ENCODE measurements around the gene MED27.

MED27 gene

GRCh38 chr9:131951155-131951554, 128.5 kb downstream of the MED27 start:
- H3K36me3 ChIP-seq = 0 out of 2 replicates have a peak, but pooled peaks cover 4% of the 10 kb centered on the region
- H3K27ac ChIP-seq = no peak overlapping the region
- H3K4me2 ChIP-seq = no peak overlapping the region
- H3K4me1 ChIP-seq = no peaks in the 10 kb centered on the region
- no peaks in the 10 kb centered on the region for H3K9me3 ChIP-seq
- no peak for TF ChIP-seq Cebpa-rat (IDR thresholded peaks at IDR 0.05)
- no peak overlapping the region for H3K9ac ChIP-seq
- H3K4me3 ChIP-seq = no peak overlapping the region
- H3K27me3 ChIP-seq = no peaks in the 10 kb centered on the region
- H4K20me1 ChIP-seq = peaks cover 24% of the 10 kb centered on the region; the same call in 1 of the 2 replicates

- 0 out of 2 replicates have a peak, but pooled peaks cover 6% of the 10 kb centered on the region for H3K36me3 ChIP-seq
- H3K27ac ChIP-seq = no peak overlapping the region
- H3K4me3 ChIP-seq = no peak overlapping the region
- H3K9me3 ChIP-seq = no peaks in the 10 kb centered on the region
- H3K27me3 ChIP-seq = no peaks in the 10 kb centered on the region
- no peak for TF ChIP-seq Cebpa-rat (IDR thresholded peaks at IDR 0.05)
- H3K4me2 ChIP-seq = no peak overlapping the region
- H3K9ac ChIP-seq = no peak overlapping the region
- no peaks in the 10 kb centered on the region for H3K4me1 ChIP-seq
- peaks cover 24% of the 10 kb centered on the region; the same call in 1 of the 2 replicates for H4K20me1 ChIP-seq
These were observed 129.2 kb downstream of the MED27 start for GRCh38 chr9:131950487-131950886.

- H3K9ac ChIP-seq = no peak overlapping the region
- H3K4me3 ChIP-seq = no peak overlapping the region
- 0 out of 2 replicates have a peak, but pooled peaks cover 10% of the 10 kb centered on the region for H3K36me3 ChIP-seq
- H3K27ac ChIP-seq = no peak overlapping the region
- H4K20me1 ChIP-seq = peaks cover 12% of the 10 kb centered on the region; the same call in 1 of the 2 replicates
- H3K27me3 ChIP-seq = no peaks in the 10 kb centered on the region
- H3K9me3 ChIP-seq = no peaks in the 10 kb centered on the region
- H3K4me1 ChIP-seq = no peaks in the 10 kb centered on the region
- H3K4me2 ChIP-seq = no peak overlapping the region
- no peak for TF ChIP-seq Cebpa-rat (IDR thresholded peaks at IDR 0.05)
These were observed 133.5 kb downstream of the MED27 start for GRCh38 chr9:131946180-131946579.

GRCh38 chr9:131943351-131943841, 136.3 kb downstream of the MED27 start:
- Histone ChIP-seq H3K27me3 (no peaks in the 10 kb centered on the region), H3K27ac (no peak overlapping the region)

GRCh38 chr9:131942146-131942720, 137.4 kb downstream of the MED27 start:
- no peak overlapping the region for H3K4me2 ChIP-seq
- H3K27me3 ChIP-seq = no peaks in the 10 kb centered on the region
- H3K9me3 ChIP-seq = no peaks in the 10 kb centered on the region
- no peak for TF ChIP-seq Cebpa-rat (IDR thresholded peaks at IDR 0.05)
- H3K27ac ChIP-seq = no peak overlapping the region
- H3K36me3 ChIP-seq = peaks cover 18% of the 10 kb centered on the region
- H3K4me1 ChIP-seq = 0 out of 2 replicates have a peak, but pooled peaks cover 2% of the 10 kb centered on the region
- H3K4me3 ChIP-seq = no peak overlapping the region
- no peak overlapping the region for H3K9ac ChIP-seq
- no peaks in the 10 kb centered on the region for H4K20me1 ChIP-seq

More at GRCh38 chr9:131943351-131943841, 136.3 kb downstream of the MED27 start:
- H4K20me1 ChIP-seq = no peaks in the 10 kb centered on the region
- H3K9me3 ChIP-seq = no peaks in the 10 kb centered on the region
- no peak overlapping the region for H3K4me2 ChIP-seq
- 0 out of 2 replicates have a peak, but pooled peaks cover 10% of the 10 kb centered on the region for H3K36me3 ChIP-seq
- H3K9ac ChIP-seq = no peak overlapping the region
- TF ChIP-seq Cebpa-rat (IDR thresholded peaks at IDR 0.05) = no peak
- no peak overlapping the region for H3K4me3 ChIP-seq
- H3K4me1 ChIP-seq = no peaks in the 10 kb centered on the region

GRCh38 chr9:131937451-131937850, 142.2 kb downstream of the MED27 start:
- no peak for TF ChIP-seq Cebpa-rat (IDR thresholded peaks at IDR 0.05)

GRCh38 chr9:131936929-131937328, 142.7 kb downstream of the MED27 start:
- no peak for TF ChIP-seq Cebpa-rat (IDR thresholded peaks at IDR 0.05)
- H4K20me1 ChIP-seq = no peaks in the 10 kb centered on the region
- H3K27me3 ChIP-seq = no peaks in the 10 kb centered on the region
- 0 out of 2 replicates have a peak overlapping the region, but pooled peaks have one; percentile 8 for H3K4me2 ChIP-seq
- H3K4me1 ChIP-seq = peaks cover 13% of the 10 kb centered on the region
- no peak overlapping the region for H3K27ac ChIP-seq
- peaks cover 9% of the 10 kb centered on the region for H3K9me3 ChIP-seq
- H3K36me3 ChIP-seq = peaks cover 25% of the 10 kb centered on the region
- H3K4me3 ChIP-seq = no peak overlapping the region
- no peak overlapping the region for H3K9ac ChIP-seq

More at GRCh38 chr9:131937451-131937850, 142.2 kb downstream of the MED27 start:
- H3K27me3 ChIP-seq = no peaks in the 10 kb centered on the region
- no peak overlapping the region for H3K4me3 ChIP-seq
- H3K9me3 ChIP-seq = peaks cover 9% of the 10 kb centered on the region
- H3K27ac ChIP-seq = no peak overlapping the region
- H3K9ac ChIP-seq = no peak overlapping the region
- H3K36me3 ChIP-seq = peaks cover 25% of the 10 kb centered on the region
- H4K20me1 ChIP-seq = no peaks in the 10 kb centered on the region
- peaks cover 13% of the 10 kb centered on the region for H3K4me1 ChIP-seq
- no peak overlapping the region for H3K4me2 ChIP-seq

- Histone ChIP-seq H3K27ac (no peak overlapping the region), H3K9ac (no peak overlapping the region), H3K4me3 (no peak overlapping the region), H3K4me2 (no peak overlapping the region), H3K9me3 (peaks cover 9% of the 10 kb centered on the region), H3K27me3 (no peaks in the 10 kb centered on the region), H3K36me3 (peaks cover 25% of the 10 kb centered on the region), H3K4me1 (peaks cover 13% of the 10 kb centered on the region), H4K20me1 (no peaks in the 10 kb centered on the region)
- TF ChIP-seq Cebpa-rat (IDR thresholded peaks at IDR 0.05) = no peak
These were observed 145.0 kb downstream of the MED27 start for GRCh38 chr9:131934673-131935072.

- Histone ChIP-seq H3K9me3 (no peaks in the 10 kb centered on the region), H3K4me1 (no peaks in the 10 kb centered on the region), H4K20me1 (peaks cover 9% of the 10 kb centered on the region; the same call in 1 of the 2 replicates), H3K27ac (no peak overlapping the region), H3K27me3 (no peaks in the 10 kb centered on the region), H3K36me3 (peaks cover 18% of the 10 kb centered on the region), H3K9ac (no peak overlapping the region), H3K4me2 (no peak overlapping the region), H3K4me3 (no peak overlapping the region)
- no peak for TF ChIP-seq Cebpa-rat (IDR thresholded peaks at IDR 0.05)
These were observed 152.6 kb downstream of the MED27 start for GRCh38 chr9:131927091-131927490.

GRCh38 chr9:131926360-131926922, 153.2 kb downstream of the MED27 start:
- Histone ChIP-seq H3K4me1 (no peaks in the 10 kb centered on the region), H3K27ac (no peak overlapping the region), H3K9ac (no peak overlapping the region), H3K9me3 (no peaks in the 10 kb centered on the region), H4K20me1 (peaks cover 9% of the 10 kb centered on the region; the same call in 1 of the 2 replicates), H3K36me3 (peaks cover 18% of the 10 kb centered on the region), H3K27me3 (no peaks in the 10 kb centered on the region), H3K4me2 (no peak overlapping the region), H3K4me3 (no peak overlapping the region)
- TF ChIP-seq Cebpa-rat (IDR thresholded peaks at IDR 0.05) = no peak

All from BLaER1 (cell line).